GM18873 (cell line): Measurements from ENCODE around the gene B3GALNT1.

Source experiments
- ATAC-seq: cut with Tn5 transposase; IDR thresholded peaks from one replicate; pipeline ENCODE4 v1.9.1; 2021; ENCODE audit warnings: mild to moderate bottlenecking, moderate library complexity, moderate number of reproducible peaks; ENCODE audit not compliant: unreplicated experiment, low FRiP score

Gene B3GALNT1, protein sequence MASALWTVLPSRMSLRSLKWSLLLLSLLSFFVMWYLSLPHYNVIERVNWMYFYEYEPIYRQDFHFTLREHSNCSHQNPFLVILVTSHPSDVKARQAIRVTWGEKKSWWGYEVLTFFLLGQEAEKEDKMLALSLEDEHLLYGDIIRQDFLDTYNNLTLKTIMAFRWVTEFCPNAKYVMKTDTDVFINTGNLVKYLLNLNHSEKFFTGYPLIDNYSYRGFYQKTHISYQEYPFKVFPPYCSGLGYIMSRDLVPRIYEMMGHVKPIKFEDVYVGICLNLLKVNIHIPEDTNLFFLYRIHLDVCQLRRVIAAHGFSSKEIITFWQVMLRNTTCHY

DNA sequence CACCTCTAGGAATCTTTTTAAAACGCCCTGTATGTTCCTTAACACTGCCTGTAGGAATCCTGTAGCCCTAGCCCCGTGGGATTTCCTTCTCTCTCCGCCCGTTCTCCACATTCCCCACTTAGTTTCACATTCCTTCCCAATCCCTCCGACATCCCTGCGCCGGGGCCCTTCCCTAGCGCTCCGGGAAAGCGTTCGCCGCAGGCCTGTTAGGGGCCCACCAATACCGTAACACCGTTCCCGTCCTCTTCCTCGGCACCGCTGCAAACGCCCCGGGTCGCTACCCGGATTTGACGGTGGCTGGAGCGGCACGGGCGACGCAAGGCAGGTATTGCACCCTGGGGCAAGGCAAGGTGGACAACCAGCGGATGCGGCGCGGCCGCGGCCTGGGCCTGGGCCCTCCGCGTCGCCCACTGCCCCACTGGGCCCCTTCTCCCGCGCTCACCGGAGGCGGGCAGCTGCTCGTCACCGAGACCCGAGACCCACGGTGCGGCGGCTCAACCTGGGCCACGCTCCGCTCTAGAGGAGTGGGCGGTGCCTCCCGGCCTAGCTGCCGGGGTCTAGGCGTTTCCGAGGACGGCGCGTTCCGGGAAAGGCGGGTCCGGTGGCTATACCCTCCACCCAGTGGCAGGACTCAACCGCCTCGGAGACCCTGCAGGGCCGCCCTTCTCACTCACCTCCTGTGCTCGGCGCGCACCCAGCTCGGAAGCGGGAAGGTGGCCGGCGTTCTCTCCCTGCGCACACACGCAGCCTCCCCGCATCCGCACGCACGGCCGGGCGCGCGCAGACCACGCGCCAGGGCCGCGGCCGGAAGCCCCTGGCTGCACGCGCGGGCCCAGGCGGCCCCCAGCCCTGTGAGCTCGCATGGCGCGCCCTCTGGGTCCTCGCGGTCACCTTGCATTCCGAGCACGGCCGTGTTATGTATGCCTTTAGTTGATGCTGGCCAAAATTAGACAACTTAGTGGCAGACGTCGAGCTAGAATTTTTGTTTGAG, at the start of gene B3GALNT1:
Gene B3GALNT1, minus strand, starts transcription at position 789 of the 991 bp plus-strand sequence. CDS start 18,595 bp downstream, outside the sequence.
- ATAC-seq: peak; percentile 76

DNA sequence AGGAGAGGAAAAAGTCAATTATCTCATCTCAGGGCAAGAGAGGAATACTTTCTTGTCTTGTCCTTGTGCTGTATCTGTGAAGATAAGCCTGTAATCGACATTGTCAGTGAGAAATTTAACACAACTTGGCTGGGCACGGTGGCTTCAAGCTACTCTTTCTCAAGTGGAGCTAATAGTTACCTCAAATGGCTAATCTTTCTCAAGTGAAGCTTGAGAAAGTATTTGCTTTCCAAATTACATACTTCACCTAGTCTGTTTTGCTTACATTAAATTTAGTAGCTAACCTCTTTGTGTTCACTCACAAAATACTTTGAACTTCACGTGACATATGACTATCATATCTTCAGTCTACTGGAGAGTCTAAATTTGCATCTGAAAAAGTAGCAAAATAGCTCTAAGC, 48.3 kb upstream of the B3GALNT1 start:
- no peak for ATAC-seq

DNA sequence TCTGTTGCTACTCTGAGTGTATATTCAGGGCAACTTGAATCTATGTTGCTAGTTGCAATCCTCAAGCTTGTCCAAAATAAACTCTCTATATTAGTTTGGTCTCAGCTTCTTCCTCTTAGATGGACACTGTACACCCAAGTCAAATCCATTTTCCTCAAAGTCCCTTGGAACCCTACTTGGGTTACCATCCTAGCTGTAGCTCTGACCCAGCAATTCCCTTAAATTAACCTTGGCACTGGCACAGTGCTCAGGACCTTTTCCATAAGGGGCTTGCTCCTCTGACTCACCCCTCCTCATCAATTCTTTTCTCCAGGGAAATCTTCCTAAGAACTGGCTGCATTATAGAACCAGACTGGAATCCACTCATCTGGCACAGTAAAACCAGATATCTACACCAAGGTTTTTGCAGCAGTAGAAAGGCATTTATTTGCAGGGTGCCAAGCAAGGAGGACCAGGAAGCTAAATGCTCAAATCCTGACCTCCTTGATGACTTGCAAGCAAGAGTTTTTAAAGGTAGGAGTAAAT, 44.9 kb upstream of the B3GALNT1 start:
- ATAC-seq: no peak

DNA sequence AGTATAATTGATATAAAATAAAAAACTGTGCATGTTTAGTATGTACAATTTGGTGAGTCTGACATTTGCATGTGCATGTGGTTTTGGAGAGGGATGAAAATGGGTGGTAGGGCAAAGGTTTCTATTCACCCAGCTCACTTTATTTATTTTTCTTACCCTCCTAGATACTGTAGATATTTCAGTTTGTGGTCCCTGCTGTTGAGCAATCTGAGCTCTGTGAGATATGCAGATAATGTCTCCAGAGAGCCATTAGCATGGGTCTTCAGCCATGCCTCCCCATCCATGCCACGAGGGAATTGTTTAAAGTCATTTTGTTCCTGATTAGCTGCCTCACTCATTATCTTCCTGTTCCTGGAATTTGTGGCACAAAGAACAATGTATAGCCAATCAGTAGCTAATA, 44.4 kb upstream of the B3GALNT1 start:
- ATAC-seq: no peak

DNA sequence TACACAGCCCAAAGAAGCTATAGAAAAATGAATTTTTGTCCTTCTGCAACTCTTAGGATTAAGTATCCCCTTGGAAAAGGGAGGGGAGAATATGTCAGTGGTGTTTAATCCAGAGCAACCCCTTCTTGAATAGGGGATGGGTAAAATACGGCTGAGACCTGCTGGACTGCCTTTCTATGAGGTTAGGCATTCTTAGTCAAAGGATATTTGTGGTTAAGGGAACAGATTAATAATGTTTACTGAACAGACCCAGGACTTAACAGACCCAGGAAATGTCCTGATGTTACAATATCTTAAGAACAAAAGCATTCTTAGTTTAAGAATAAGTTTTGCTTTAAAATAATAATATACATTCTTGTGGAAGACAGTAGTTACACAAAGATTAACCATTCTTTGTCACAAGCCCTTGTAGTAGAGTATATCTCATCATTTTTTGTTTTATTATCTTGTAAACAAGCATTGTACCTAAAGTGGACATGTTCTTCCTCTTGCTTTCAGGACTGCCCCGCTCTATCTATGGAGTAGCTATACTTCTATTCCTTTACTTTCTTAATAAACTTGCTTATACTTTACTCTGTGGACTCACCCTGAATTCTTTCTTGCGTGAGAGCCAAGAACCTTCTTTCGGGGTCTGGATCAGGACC, 43.8 kb upstream of the B3GALNT1 start:
- ATAC-seq: no peak

DNA sequence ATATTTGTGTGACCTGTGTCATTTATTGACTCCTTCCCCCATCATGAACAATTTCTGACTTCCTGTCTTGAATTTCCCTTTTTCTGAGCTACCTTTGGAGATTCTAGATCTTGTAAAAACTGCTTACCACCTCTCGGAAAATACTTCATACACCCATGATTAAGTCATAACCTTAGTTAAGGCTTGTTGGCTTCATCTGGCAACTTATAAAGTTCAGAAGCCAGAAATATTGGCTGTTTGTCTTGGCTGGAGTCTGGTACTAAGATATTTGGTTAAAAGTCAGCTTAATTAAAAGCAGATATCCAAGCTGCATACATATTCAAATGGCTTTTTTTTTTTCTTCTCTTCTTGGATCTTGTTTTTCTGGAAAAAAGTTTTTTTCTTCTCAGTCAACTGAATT, 37.3 kb upstream of the B3GALNT1 start:
- ATAC-seq: no peak

DNA sequence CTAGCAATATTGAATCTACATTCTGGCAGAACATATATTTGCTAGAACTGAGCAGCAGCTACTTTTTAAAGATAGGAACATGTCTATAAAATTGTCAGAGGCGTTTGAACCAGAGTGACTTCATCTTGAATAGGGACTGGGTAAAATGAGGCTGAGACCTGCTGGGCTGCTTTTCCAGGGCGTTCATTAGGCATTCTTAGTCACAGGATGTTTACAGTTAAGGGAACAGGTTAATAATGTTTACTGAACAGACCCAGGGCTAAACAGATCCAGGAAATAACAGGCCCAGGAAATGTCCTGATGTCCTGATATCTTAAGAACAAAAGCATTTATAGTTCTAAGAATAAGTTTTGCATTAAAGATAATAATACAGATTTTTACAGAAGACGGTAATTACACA, 34.5 kb upstream of the B3GALNT1 start:
- no peak for ATAC-seq

DNA sequence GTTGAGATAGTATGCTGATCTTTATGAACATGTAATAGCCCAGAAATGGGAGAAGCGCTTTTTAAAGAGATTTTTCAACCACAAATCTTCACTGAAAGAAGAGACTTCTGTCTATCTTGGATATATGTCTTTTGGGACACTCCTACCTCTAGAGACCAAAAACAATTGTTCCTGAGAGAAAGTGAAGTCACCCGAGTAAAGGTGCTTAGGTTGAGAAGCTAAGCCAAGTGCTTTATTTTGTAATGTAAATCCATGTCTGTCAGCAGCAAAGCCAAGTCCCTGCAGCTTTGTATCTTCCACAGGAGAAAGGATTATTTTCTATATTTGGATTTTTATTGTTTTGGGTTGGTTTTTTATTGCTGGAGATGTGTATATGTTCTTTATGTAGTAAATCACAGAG, 32.1 kb upstream of the B3GALNT1 start:
- no peak for ATAC-seq

DNA sequence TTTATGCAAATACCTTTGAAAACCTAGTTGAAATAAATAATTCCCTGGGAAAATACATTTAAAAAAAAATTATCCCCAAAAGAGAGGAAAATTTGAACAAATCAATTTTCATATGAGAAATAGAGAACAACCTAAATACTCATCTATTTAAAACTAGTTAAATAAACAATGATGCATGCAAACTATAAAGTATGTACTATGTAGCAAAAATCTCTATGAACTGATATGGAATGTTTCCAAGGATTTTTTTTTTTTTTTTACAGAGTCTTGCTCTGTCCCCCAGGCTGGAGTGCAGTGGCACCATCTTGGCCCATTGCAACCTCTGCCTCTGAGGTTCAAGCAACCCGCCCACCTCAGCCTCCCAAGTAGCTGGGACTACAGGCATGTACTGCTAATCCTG, 27.2 kb upstream of the B3GALNT1 start:
- ATAC-seq: no peak

DNA sequence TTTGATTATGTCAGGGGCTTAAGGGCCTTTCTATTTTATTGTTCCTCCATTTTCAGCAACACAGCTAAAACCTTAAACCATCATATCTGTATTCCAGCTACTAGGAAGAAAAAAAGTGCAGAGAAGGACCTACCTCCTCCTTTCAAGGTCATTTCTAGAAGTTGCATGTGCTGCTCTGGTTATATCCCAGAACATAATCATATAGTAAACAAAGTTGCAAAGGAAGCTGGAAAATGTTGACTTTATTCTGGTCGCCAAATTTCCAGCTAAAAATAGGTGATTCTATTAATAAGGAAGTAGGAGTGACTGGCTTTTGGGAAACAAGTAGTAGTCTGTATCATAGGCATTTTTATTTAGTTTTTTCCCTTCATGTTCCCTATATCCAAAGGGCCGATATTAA, 21.3 kb upstream of the B3GALNT1 start:
- no peak for ATAC-seq

DNA sequence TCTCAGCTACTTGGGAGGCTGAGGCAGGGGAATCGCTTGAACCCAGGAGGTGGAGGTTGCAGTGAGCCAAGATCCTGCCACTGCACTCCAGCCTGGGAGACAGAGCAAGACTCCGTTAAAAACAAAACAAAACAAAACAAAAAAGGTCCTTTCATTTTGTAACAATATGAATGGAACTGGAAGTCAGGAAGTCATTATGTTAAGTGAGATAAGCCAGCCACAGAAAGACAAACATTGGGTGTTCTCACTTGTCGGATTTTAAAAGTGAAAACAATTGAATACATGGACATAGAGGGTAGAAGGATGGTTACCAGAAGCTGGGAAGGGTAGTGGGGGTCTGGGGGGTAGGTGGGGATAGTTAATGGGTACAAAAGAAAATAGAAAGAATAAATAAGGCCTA, 12.5 kb upstream of the B3GALNT1 start:
- no peak for ATAC-seq

DNA sequence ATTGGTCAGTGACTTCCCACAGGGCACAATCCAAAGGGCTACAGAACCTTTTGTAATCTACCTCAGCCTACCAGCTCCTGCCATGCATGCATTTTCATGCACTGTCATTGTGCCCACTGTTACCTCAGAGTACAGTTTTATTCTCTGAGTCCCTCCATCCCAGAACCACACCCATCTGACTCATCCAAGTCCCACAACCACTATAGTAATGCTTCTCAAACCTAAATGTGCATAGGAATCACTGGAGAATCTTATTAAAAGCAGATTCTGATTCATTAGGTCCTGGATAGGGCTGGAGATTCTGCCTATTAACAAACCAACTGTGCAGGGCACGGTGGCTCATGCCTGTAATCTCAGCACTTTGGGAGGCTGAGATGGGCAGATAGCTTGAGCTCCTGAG, 3.7 kb upstream of the B3GALNT1 start:
- ATAC-seq: no peak

DNA sequence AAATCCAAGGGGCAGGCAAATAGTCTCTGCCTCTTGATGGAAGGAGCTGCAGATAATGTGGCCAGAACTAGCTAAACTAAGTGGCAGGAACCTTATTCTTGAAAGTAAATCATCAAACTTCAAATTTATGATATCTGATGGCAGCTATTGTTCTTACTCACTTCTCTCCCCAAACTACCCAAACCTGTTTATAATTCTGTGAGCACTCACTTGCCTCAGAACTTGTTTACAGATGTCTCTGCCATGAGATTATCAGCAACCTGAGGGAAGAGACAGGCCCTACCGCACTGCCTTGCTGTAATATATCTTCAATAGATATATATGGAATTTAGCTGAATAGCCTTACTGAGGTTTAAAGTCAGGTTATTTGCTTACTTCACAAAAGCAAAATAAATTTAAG, 2.2 kb upstream of the B3GALNT1 start:
- ATAC-seq: no peak

DNA sequence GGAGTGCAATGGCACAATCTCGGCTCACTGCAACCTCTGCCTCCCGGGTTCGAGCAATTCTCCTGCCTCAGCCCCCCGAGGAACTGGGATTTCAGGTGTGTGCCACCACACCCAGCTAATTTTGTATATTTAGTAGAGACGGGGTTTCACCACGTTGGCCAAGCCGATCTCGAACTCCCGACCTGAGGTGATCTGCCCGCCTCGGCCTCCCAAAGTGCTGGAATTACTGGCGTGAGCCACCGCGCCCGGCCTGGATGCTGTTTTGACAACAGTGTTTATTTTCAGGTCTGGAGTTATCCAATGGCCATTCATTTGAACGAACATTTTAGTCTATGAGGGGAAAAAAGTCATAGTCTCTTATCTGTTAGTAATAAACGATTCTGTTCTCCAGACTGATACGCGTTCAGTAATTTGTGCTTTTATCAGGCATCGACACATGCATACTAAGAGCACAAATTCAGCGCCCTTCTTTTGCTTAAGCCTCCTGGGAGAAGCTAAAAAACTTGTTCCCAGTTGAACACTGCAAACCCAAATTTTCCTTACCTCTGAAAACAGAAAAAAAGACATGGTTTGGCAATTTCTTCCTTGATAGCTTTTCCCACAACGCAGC, 1.3 kb downstream of the B3GALNT1 start:
- no peak for ATAC-seq

DNA sequence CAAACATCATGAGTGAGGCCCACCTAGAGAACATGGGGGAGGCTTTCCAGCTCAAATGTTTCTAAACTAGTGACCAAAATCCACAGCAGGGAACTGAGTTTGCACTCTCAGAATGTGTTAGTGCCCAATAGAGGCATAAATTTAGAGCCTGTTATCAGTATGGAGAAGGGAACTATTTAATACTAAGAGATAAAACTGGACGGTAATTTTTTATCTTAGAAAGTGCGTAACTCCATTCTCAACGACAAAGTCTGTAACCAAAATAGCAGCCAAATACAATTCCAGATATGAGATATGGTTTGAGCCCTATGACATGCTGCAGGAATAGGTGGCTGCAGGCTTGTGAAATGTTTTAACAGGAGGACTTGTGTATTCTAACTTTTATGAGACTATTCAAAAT, 3.5 kb downstream of the B3GALNT1 start:
- no peak for ATAC-seq

DNA sequence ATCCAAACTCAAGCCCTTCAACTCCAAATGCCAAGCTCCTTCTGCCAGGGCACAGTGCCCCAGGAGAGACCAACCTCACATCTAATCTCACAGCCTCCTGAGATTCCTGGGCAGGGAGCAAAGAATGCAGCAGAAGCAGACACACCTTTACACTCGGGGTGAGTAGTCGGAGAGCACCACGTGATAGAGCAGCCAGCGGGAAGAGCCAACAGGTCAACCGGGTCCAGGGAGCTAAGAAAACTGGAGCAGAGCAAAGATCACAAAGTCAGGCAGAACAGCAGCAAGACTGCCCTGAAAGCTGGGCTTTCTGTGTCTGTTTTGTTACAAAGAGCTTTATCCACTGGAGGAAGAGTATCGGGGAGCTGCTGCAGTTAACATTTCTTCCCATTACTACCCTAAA, 4.2 kb downstream of the B3GALNT1 start:
- no peak for ATAC-seq

DNA sequence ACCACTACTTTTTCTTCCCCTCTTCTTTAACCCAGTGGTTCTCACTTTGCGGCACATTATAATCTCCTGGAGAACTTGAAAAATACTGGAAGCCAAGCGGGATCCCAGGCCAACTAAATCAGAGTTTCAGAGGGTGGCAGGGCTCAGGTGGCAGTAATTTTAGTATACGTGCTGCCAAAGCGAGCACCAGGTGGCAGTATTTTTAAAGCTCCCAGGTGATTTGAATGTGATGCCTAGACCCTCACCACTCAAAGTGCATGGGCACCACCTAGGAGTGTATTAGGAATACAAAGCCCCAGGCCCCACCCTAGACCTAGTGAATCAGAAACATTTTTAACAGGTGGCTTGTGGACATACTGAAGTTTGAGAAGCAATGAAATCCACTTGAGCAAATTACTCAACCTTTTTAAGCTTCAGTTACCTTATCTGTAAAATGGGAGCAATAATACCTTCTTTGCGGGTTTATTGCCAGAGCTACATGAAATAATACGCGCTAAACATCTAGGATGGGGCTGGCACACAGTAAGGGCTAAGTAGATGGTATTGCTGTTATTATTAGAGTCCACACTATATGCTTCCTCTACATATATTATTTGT, 8.3 kb downstream of the B3GALNT1 start:
- ATAC-seq: no peak

DNA sequence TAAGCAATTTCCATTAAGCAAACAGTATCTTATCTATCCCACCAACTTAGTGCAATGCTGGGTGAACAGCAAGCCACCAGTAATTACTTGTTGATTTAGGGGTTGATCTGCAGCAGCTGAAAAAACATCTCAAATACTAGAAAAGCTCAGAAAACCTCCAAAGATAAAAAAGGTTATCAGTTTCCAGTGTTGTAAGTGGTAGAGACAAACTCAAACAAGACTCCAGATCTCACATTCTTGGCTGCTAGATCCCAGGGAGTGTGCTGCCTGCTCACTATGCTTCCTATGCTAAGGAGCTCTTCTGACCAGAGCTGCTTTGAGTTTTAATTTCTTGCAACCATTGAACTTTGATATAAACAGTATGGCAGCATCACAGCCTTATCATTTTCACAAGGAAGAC, 11.3 kb downstream of the B3GALNT1 start:
- ATAC-seq: no peak

DNA sequence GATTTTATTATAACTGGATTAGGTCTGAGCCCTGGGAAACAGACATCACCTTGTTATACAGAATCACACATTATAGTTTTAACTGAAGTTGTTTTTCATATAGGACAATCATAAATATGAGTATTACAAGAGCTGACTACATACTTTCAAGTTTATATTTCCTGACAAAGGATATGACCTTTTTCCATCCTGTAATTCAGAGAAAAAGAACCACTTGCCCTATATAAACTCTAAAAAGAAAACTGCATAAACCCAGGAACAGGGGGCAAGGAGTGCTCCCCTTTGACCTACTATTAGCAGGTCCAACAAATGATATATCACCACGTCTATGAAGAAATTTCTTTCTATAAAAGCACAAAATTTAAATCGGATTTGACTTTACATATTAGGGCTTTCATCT, 20.9 kb downstream of the B3GALNT1 start:
- ATAC-seq: no peak

DNA sequence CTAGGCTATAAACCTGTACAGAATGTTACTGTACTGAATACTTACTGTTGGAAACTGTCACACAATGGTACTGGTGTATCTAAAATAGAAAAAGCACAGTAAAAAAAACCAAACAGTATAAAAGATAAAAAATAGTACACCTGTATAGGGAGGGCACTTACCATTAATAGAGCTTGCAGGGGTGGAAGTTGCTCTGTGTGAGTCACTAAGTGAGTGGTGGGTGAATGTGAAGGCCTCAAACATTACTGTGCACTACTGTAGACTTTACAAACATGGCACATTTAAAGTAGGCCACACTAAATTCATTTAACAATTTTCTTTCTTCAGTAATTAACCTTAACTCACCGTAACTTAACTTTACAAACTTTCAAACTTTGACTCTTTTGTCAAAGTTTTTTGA, 22.0 kb downstream of the B3GALNT1 start:
- ATAC-seq: no peak
